WI38 (cell line): Measurements from ENCODE around the gene C1orf226.

Experiments
- H3K4me3 ChIP-seq: 2 replicates; pipeline ENCODE4 v1.5.1; 2011; ENCODE audit warnings: low read depth, mild to moderate bottlenecking, control low read depth, low read length
- TF ChIP-seq, protein P1 (sequence below): IDR thresholded peaks from 2 replicates; pipeline ENCODE4 v1.5.1; 2012; ENCODE audit warnings: low read depth, mild to moderate bottlenecking, control low read depth, low read length

Gene C1orf226

GRCh38 chr1:162376691-162377090 is 4.8 kb upstream of the C1orf226 start, which contains the start of gene SPATA46:
Gene SPATA46, minus strand, starts transcription at chr1:162376854. Its CDS starts 64 bp downstream, at chr1:162376790.
- no peak within 1 kb of the TSS for H3K4me3 ChIP-seq
- TF ChIP-seq, protein P1, sequence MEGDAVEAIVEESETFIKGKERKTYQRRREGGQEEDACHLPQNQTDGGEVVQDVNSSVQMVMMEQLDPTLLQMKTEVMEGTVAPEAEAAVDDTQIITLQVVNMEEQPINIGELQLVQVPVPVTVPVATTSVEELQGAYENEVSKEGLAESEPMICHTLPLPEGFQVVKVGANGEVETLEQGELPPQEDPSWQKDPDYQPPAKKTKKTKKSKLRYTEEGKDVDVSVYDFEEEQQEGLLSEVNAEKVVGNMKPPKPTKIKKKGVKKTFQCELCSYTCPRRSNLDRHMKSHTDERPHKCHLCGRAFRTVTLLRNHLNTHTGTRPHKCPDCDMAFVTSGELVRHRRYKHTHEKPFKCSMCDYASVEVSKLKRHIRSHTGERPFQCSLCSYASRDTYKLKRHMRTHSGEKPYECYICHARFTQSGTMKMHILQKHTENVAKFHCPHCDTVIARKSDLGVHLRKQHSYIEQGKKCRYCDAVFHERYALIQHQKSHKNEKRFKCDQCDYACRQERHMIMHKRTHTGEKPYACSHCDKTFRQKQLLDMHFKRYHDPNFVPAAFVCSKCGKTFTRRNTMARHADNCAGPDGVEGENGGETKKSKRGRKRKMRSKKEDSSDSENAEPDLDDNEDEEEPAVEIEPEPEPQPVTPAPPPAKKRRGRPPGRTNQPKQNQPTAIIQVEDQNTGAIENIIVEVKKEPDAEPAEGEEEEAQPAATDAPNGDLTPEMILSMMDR, result no peak

DNA sequence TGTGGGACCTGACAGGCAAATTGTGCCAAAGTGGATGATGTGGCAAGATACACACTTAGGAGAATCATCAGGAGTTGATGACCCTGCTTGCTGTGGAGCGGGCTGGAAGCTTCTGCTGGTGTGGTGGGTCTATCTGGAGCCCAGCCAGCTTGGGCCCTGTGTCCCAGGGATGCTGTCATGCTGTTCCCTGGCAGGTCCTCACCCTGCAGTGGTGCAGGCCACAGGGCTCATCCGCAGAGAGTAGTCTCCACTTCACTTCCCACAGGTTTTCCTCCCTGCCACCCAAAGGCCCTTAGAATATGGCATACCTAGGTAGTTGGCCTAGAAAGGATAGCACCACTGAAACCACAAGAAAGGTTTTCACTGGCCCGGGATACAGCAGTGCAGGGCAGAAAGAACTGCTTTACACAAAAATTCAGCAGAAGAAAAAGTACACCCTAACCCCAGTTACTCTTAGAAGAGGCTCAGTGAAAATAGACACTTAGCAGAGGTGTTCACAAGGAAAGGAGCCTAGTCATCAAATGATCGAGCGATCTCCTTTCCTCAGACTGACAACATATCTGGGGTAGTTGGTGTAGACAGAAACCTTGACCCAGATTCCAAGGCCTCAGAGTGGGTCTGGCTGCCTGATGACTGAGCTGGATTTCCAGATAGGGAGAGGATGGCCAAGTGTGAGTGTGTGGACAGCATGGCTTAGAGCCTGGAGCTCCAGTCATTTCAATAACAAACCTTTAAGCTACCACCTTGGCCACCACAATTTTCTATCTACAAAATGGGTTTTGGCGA is 1.3 kb upstream of the C1orf226 start:
- TF ChIP-seq, protein P1, result no peak
- no peak overlapping the region for H3K4me3 ChIP-seq

- no peak overlapping the region for H3K4me3 ChIP-seq
- TF ChIP-seq, protein P1, result no peak
Measured at GRCh38 chr1:162381941-162382750, 618 bp downstream of the C1orf226 start.

DNA sequence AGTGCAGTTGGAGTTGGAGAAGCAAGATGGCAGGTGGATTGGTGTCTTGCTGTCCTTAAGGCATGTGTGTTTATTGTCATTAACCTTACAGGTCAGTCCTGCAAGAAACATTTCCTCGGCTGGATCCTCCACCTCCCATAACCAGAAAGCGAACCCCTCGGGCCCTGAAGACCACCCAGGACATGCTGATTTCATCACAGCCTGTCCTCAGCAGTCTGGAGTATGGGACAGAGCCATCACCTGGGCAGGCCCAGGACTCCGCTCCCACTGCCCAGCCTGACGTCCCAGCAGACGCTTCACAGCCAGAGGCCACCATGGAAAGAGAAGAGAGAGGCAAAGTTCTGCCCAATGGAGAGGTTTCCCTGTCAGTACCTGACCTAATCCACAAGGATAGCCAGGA is 1.6 kb downstream of the C1orf226 start:
- H3K4me3 ChIP-seq, result no peak overlapping the region
- TF ChIP-seq, protein P1, result no peak

DNA sequence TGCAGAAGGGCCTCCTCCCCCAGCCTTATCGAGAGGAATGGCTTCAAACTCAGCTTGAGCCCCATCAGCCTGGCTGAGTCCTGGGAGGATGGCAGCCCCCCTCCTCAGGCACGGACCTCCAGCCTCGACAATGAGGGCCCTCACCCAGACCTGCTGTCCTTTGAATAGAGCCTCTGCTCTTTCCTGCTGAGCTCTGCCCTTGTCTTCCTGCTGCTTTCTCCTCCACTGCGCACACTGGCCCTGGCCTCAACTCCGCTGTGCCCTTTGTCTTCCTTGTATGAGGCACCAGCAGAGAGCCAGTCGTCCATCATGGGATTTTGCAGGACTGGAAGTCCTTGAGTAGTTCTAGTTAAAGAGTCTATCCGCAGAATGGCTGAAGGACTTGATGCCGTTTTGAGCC is 2.0 kb downstream of the C1orf226 start:
- H3K4me3 ChIP-seq, result no peak overlapping the region
- TF ChIP-seq, protein P1, result no peak

- TF ChIP-seq, protein P1, result no peak
- H3K4me3 ChIP-seq, result no peak overlapping the region
Measured at GRCh38 chr1:162384116-162384515, 2.6 kb downstream of the C1orf226 start.
